SK-N-SH treated with all-trans-retinoic acid at 6 μM for 48 hours (cell line): ENCODE results near the gene MBOAT7.

ENCODE experiments used
- ARNTL ChIP-seq: fragments of 450-650 bp; formaldehyde crosslinking; IDR thresholded peaks from 2 replicates; pipeline ENCODE4 v1.5.0; 2020; ENCODE audit warnings: low read depth, mild to moderate bottlenecking, moderate library complexity, borderline replicate concordance
- CSDC2 ChIP-seq: fragments of 250-450 bp; sonication (Bioruptor Pico); IDR thresholded peaks from 2 replicates; pipeline ENCODE4 v1.5.0; 2020; ENCODE audit warnings: mild to moderate bottlenecking, moderate library complexity
- GLIS3 ChIP-seq: fragments of 250-450 bp; sonication (Bioruptor Pico); IDR thresholded peaks from 2 replicates; pipeline ENCODE4 v1.5.0; 2020; ENCODE audit warnings: mild to moderate bottlenecking, moderate library complexity
- OSR1 ChIP-seq: fragments of 250-450 bp; sonication (Bioruptor Pico); IDR thresholded peaks from 2 replicates; pipeline ENCODE4 v1.8.0; 2022; ENCODE audit warnings: moderate library complexity, mild to moderate bottlenecking, inconsistent platforms
- RARB ChIP-seq: fragments of 250-450 bp; sonication (Bioruptor Pico); IDR thresholded peaks from 2 replicates; pipeline ENCODE4 v1.8.0; 2021; ENCODE audit warnings: mild to moderate bottlenecking, moderate library complexity
- SNAI2 ChIP-seq: fragments of 250-450 bp; sonication (Bioruptor Pico); IDR thresholded peaks from 2 replicates; pipeline ENCODE4 v1.5.0; 2020; ENCODE audit warnings: mild to moderate bottlenecking, moderate library complexity
- TCF4 ChIP-seq: fragments of 250-450 bp; sonication (Bioruptor Pico); IDR thresholded peaks from 2 replicates; pipeline ENCODE4 v1.8.0; 2021; ENCODE audit warnings: mild to moderate bottlenecking, moderate library complexity, borderline replicate concordance
- TOX ChIP-seq: fragments of 250-450 bp; sonication (Bioruptor Pico); IDR thresholded peaks from 2 replicates; pipeline ENCODE4 v1.8.0; 2021; ENCODE audit warnings: mild to moderate bottlenecking, moderate library complexity, borderline replicate concordance
- ZC3H10 ChIP-seq: fragments of 250-450 bp; sonication (Bioruptor Pico); IDR thresholded peaks from 2 replicates; pipeline ENCODE4 v1.5.1; 2021; ENCODE audit warnings: mild to moderate bottlenecking, moderate library complexity
- ZFP3 ChIP-seq: fragments of 250-450 bp; sonication (Bioruptor Pico); IDR thresholded peaks from 2 replicates; pipeline ENCODE4 v1.5.0; 2020; ENCODE audit warnings: mild to moderate bottlenecking, moderate library complexity
- ZNF565 ChIP-seq: fragments of 450-650 bp; formaldehyde crosslinking; conservative IDR thresholded peaks from 2 replicates; pipeline ENCODE4 v1.5.0; 2020; ENCODE audit warnings: low read depth, mild to moderate bottlenecking, moderate library complexity
- ZNF8 ChIP-seq: fragments of 450-650 bp; formaldehyde crosslinking; IDR thresholded peaks from 2 replicates; pipeline ENCODE4 v1.5.0; 2020; ENCODE audit warnings: mild to moderate bottlenecking, moderate library complexity
- TF ChIP-seq, protein P1 (sequence below): fragments of 250-450 bp; sonication (Bioruptor Pico); IDR thresholded peaks from 2 replicates; pipeline ENCODE4 v1.8.0; 2020; ENCODE audit warnings: mild to moderate bottlenecking, moderate library complexity, borderline replicate concordance
- TF ChIP-seq, protein P2 (sequence below): fragments of 250-450 bp; sonication (Bioruptor Pico); IDR thresholded peaks from 2 replicates; pipeline ENCODE4 v1.5.1; 2020; ENCODE audit warnings: low read depth, mild to moderate bottlenecking, moderate library complexity

DNA sequence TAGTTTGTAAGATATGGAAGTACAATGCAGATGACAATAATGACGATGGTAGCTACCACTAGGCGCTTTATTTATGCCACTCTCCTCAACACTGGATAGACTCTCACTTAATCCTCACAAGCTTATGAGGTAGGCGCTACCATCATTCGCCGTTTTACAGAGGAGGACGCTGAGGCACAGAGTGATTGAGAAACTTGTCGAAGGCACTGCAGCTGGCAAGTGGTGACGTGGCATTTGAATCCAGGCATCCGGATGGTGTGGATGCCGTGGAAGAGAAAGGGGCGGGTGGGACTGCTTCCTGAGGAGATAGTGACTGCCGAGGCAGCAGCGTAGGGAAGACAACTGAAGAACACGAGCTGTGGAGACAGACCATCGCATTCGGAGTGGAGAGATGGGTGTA lies 10.0 kb upstream of the MBOAT7 start:
- no peak for TF ChIP-seq ARNTL (CRISPR knock-in tag)
- no peak for TF ChIP-seq ZNF8
- TF ChIP-seq ZFP3 (CRISPR knock-in tag): no peak
- TF ChIP-seq, protein P1, sequence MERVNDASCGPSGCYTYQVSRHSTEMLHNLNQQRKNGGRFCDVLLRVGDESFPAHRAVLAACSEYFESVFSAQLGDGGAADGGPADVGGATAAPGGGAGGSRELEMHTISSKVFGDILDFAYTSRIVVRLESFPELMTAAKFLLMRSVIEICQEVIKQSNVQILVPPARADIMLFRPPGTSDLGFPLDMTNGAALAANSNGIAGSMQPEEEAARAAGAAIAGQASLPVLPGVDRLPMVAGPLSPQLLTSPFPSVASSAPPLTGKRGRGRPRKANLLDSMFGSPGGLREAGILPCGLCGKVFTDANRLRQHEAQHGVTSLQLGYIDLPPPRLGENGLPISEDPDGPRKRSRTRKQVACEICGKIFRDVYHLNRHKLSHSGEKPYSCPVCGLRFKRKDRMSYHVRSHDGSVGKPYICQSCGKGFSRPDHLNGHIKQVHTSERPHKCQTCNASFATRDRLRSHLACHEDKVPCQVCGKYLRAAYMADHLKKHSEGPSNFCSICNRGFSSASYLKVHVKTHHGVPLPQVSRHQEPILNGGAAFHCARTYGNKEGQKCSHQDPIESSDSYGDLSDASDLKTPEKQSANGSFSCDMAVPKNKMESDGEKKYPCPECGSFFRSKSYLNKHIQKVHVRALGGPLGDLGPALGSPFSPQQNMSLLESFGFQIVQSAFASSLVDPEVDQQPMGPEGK (CRISPR knock-in tag): no peak
- TF ChIP-seq TCF4 (CRISPR knock-in tag): no peak
- no peak for TF ChIP-seq RARB
- TF ChIP-seq SNAI2: no peak
- no peak for TF ChIP-seq CSDC2
- no peak for TF ChIP-seq GLIS3 (CRISPR knock-in tag)
- no peak for TF ChIP-seq TOX (CRISPR knock-in tag)
- TF ChIP-seq, protein P2, sequence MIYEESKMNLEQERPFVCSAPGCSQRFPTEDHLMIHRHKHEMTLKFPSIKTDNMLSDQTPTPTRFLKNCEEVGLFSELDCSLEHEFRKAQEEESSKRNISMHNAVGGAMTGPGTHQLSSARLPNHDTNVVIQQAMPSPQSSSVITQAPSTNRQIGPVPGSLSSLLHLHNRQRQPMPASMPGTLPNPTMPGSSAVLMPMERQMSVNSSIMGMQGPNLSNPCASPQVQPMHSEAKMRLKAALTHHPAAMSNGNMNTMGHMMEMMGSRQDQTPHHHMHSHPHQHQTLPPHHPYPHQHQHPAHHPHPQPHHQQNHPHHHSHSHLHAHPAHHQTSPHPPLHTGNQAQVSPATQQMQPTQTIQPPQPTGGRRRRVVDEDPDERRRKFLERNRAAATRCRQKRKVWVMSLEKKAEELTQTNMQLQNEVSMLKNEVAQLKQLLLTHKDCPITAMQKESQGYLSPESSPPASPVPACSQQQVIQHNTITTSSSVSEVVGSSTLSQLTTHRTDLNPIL (CRISPR knock-in tag): no peak
- TF ChIP-seq OSR1 (CRISPR knock-in tag): no peak
- no peak for TF ChIP-seq ZC3H10
- TF ChIP-seq ZNF565 (CRISPR knock-in tag): no peak
